ENCODE measurements around the gene CAMSAP2. TPM values are rescaled to one million over a fixed set of nuclear protein-coding genes. Genes with fewer than 3 reads are reported as not detected.

Gene CAMSAP2
- total and polyA plus RNA-seq, 5 donors from 2014 or later = 0.13 to 8.4 (median 0.60) TPM

- Histone ChIP-seq H3K27ac (ENCODE audit: insufficient read depth, low read length, poor library complexity, severe bottlenecking) (no peak overlapping the region), H3K4me1 (ENCODE audit: control insufficient read depth, insufficient read depth, low read length, poor library complexity, severe bottlenecking) (no peaks in the 10 kb centered on the region), H3K27me3 (ENCODE audit: control insufficient read depth, insufficient read depth, low read length) (peaks cover 4% of the 10 kb centered on the region), H3K36me3 (ENCODE audit: control insufficient read depth, insufficient read depth, low read length) (no peaks in the 10 kb centered on the region), H3K4me3 (ENCODE audit: low read depth, low read length) (no peak overlapping the region), H3K9me3 (ENCODE audit: control insufficient read depth in 2 of 2, low read length in 2 of 2) (no peaks in the 10 kb centered on the region)
- H3K36me3 Mint-ChIP-seq = no peaks in the 10 kb centered on the region
- no peak overlapping the region for H3K4me3 Mint-ChIP-seq
- peaks cover 34% of the 10 kb centered on the region for H3K27me3 Mint-ChIP-seq
- H3K9me3 Mint-ChIP-seq = peaks cover 0 to 2% (median 0%) of the 10 kb centered on the region in 7 donors
- H3K27ac Mint-ChIP-seq = no peak overlapping the region
- no peak for ATAC-seq (ENCODE audit: low read depth in 2 of 2)
- DNase-seq = no peak
- no peaks in the 10 kb centered on the region for H3K4me1 Mint-ChIP-seq
These were observed 14.6 kb upstream of the CAMSAP2 start for GRCh38 chr1:200724064-200724463.

DNA sequence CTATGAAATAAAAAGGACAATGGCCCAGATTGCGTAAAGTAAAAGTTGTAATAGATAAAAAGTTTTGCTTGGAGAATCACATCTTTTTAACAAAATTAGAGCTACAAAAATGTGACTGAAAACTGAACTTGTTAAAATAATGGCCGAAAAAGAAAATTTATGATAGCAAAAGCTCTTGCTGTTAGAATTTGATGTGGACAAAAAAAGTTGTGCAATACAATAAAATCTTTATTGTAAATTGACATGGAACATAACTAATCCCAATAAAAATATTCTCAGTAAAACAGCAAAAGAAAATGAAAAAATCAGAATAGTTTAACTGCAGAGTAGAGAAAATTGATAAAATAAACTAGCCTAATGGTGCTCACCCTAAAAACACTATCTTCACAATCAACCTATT lies 11.4 kb upstream of the CAMSAP2 start:
- ATAC-seq (ENCODE audit: low read depth in 2 of 2) (no peak), DNase-seq (no peak)
- H3K9me3 Mint-ChIP-seq = no peaks in the 10 kb centered on the region
- Histone ChIP-seq H3K27me3 (ENCODE audit: control insufficient read depth, insufficient read depth, low read length) (peaks cover 2% of the 10 kb centered on the region), H3K4me3 (ENCODE audit: low read depth, low read length) (no peak overlapping the region), H3K36me3 (ENCODE audit: control insufficient read depth, insufficient read depth, low read length) (no peaks in the 10 kb centered on the region), H3K9me3 (ENCODE audit: control insufficient read depth in 2 of 2, low read length in 2 of 2) (no peaks in the 10 kb centered on the region), H3K27ac (ENCODE audit: insufficient read depth, low read length, poor library complexity, severe bottlenecking) (no peak overlapping the region), H3K4me1 (ENCODE audit: control insufficient read depth, insufficient read depth, low read length, poor library complexity, severe bottlenecking) (no peaks in the 10 kb centered on the region)
- H3K36me3 Mint-ChIP-seq = no peaks in the 10 kb centered on the region
- H3K4me3 Mint-ChIP-seq = no peak overlapping the region
- H3K27me3 Mint-ChIP-seq = peaks cover 18% of the 10 kb centered on the region
- H3K4me1 Mint-ChIP-seq = peaks cover 0 to 4% (median 0%) of the 10 kb centered on the region in 4 donors
- no peak overlapping the region for H3K27ac Mint-ChIP-seq

DNA sequence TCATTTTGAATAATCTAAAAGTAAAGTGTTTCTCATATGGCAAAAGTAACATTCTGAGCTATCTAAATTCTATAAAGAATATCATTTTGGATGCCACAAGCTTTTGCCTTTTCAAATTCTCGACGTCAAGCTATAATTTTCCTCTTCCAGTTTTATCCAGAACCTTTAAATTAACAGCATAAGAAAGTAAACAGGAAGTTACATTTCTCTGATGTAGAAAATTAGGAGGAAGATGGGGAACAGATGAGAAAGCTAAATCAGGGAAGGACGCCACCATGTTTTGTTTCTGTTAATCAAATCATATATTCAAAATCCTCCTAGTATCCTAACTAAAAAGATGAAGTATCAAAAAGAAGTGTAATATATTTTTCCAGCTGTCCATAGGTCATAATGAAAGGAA lies 8.8 kb upstream of the CAMSAP2 start:
- Histone ChIP-seq H3K27me3 (ENCODE audit: control insufficient read depth, insufficient read depth, low read length) (no peaks in the 10 kb centered on the region), H3K4me1 (ENCODE audit: control insufficient read depth, insufficient read depth, low read length, poor library complexity, severe bottlenecking) (no peaks in the 10 kb centered on the region), H3K36me3 (ENCODE audit: control insufficient read depth, insufficient read depth, low read length) (no peaks in the 10 kb centered on the region), H3K27ac (ENCODE audit: insufficient read depth, low read length, poor library complexity, severe bottlenecking) (no peak overlapping the region), H3K9me3 (ENCODE audit: control insufficient read depth in 2 of 2, low read length in 2 of 2) (no peaks in the 10 kb centered on the region), H3K4me3 (ENCODE audit: low read depth, low read length) (no peak overlapping the region)
- DNase-seq = no peak
- ATAC-seq (ENCODE audit: low read depth in 2 of 2) = no peak
- Mint-ChIP-seq H3K4me1 (peaks cover 0 to 4% (median 0%) of the 10 kb centered on the region in 4 donors), H3K27me3 (peaks cover 19% of the 10 kb centered on the region), H3K9me3 (no peaks in the 10 kb centered on the region), H3K4me3 (no peak overlapping the region), H3K27ac (no peak overlapping the region), H3K36me3 (no peaks in the 10 kb centered on the region)

GRCh38 chr1:200731654-200732332 lies 6.9 kb upstream of the CAMSAP2 start:
- no peak overlapping the region for H3K4me3 Mint-ChIP-seq
- Histone ChIP-seq H3K27ac (ENCODE audit: insufficient read depth, low read length, poor library complexity, severe bottlenecking) (no peak overlapping the region), H3K4me1 (ENCODE audit: control insufficient read depth, insufficient read depth, low read length, poor library complexity, severe bottlenecking) (no peaks in the 10 kb centered on the region), H3K36me3 (ENCODE audit: control insufficient read depth, insufficient read depth, low read length) (no peaks in the 10 kb centered on the region), H3K4me3 (ENCODE audit: low read depth, low read length) (no peak overlapping the region), H3K27me3 (ENCODE audit: control insufficient read depth, insufficient read depth, low read length) (no peaks in the 10 kb centered on the region), H3K9me3 (ENCODE audit: control insufficient read depth in 2 of 2, low read length in 2 of 2) (no peaks in the 10 kb centered on the region)
- ATAC-seq (ENCODE audit: low read depth in 2 of 2) (no peak), DNase-seq (no peak)
- no peak overlapping the region for H3K27ac Mint-ChIP-seq
- H3K9me3 Mint-ChIP-seq = no peaks in the 10 kb centered on the region
- H3K4me1 Mint-ChIP-seq = peaks cover 0 to 4% (median 0%) of the 10 kb centered on the region in 4 donors
- no peaks in the 10 kb centered on the region for H3K36me3 Mint-ChIP-seq
- peaks cover 11% of the 10 kb centered on the region for H3K27me3 Mint-ChIP-seq

DNA sequence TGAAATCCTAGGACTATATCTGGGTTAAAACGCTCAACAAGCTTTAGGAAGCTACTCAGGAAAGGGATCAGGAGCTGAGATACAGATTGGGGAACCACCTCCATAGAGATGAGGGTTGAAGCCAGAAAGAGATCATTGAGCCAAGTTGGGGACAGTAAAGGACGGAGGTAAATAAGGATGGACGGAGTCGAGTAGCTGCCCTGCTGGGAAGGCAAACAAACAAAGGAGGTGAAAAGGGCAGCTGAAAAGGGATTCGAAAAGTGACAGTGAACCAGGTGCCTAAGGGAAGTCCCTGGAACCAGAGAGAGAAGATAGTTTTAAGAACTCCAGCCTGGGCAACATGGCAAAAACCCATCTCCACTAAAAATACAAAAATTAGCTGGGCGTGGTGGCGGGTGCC lies 6.3 kb upstream of the CAMSAP2 start:
- Mint-ChIP-seq H3K27ac (no peak overlapping the region), H3K36me3 (no peaks in the 10 kb centered on the region), H3K9me3 (no peaks in the 10 kb centered on the region), H3K4me1 (peaks cover 0 to 4% (median 0%) of the 10 kb centered on the region in 4 donors), H3K27me3 (peaks cover 11% of the 10 kb centered on the region), H3K4me3 (no peak overlapping the region)
- H3K36me3 ChIP-seq (ENCODE audit: control insufficient read depth, insufficient read depth, low read length) = no peaks in the 10 kb centered on the region
- DNase-seq (no peak), ATAC-seq (ENCODE audit: low read depth in 2 of 2) (no peak)
- no peak overlapping the region for H3K4me3 ChIP-seq (ENCODE audit: low read depth, low read length)
- H3K9me3 ChIP-seq (ENCODE audit: control insufficient read depth in 2 of 2, low read length in 2 of 2) = no peaks in the 10 kb centered on the region
- H3K27ac ChIP-seq (ENCODE audit: insufficient read depth, low read length, poor library complexity, severe bottlenecking) = no peak overlapping the region
- H3K27me3 ChIP-seq (ENCODE audit: control insufficient read depth, insufficient read depth, low read length) = no peaks in the 10 kb centered on the region
- no peaks in the 10 kb centered on the region for H3K4me1 ChIP-seq (ENCODE audit: control insufficient read depth, insufficient read depth, low read length, poor library complexity, severe bottlenecking)

- H3K4me3 ChIP-seq (ENCODE audit: low read depth, low read length) = no peak overlapping the region
- no peaks in the 10 kb centered on the region for H3K36me3 Mint-ChIP-seq
- no peaks in the 10 kb centered on the region for H3K9me3 ChIP-seq (ENCODE audit: control insufficient read depth in 2 of 2, low read length in 2 of 2)
- H3K4me1 Mint-ChIP-seq = peaks cover 0 to 9% (median 9%) of the 10 kb centered on the region in 4 donors
- H3K9me3 Mint-ChIP-seq = no peaks in the 10 kb centered on the region
- no peak for ATAC-seq (ENCODE audit: low read depth in 2 of 2)
- no peak overlapping the region for H3K4me3 Mint-ChIP-seq
- H3K27me3 ChIP-seq (ENCODE audit: control insufficient read depth, insufficient read depth, low read length) = no peaks in the 10 kb centered on the region
- DNase-seq = no peak
- H3K4me1 ChIP-seq (ENCODE audit: control insufficient read depth, insufficient read depth, low read length, poor library complexity, severe bottlenecking) = peaks cover 7% of the 10 kb centered on the region
- H3K36me3 ChIP-seq (ENCODE audit: control insufficient read depth, insufficient read depth, low read length) = no peaks in the 10 kb centered on the region
- no peak overlapping the region for H3K27ac ChIP-seq (ENCODE audit: insufficient read depth, low read length, poor library complexity, severe bottlenecking)
- H3K27me3 Mint-ChIP-seq = peaks cover 15% of the 10 kb centered on the region
- H3K27ac Mint-ChIP-seq = no peak overlapping the region
These were observed 4.8 kb upstream of the CAMSAP2 start for GRCh38 chr1:200733907-200734306.

GRCh38 chr1:200737647-200738291 lies 924 bp upstream of the CAMSAP2 start:
- H3K4me3 Mint-ChIP-seq = peak overlapping the region; percentile 90 to 98 (median 92)
- DNase-seq = no peak
- peaks cover 21% of the 10 kb centered on the region for H3K27me3 Mint-ChIP-seq
- ATAC-seq (ENCODE audit: low read depth in 2 of 2) = no peak
- Histone ChIP-seq H3K4me3 (ENCODE audit: low read depth, low read length) (peak overlapping the region; percentile 86), H3K27me3 (ENCODE audit: control insufficient read depth, insufficient read depth, low read length) (no peaks in the 10 kb centered on the region), H3K36me3 (ENCODE audit: control insufficient read depth, insufficient read depth, low read length) (no peaks in the 10 kb centered on the region), H3K9me3 (ENCODE audit: control insufficient read depth in 2 of 2, low read length in 2 of 2) (no peaks in the 10 kb centered on the region), H3K4me1 (ENCODE audit: control insufficient read depth, insufficient read depth, low read length, poor library complexity, severe bottlenecking) (peaks cover 23% of the 10 kb centered on the region), H3K27ac (ENCODE audit: insufficient read depth, low read length, poor library complexity, severe bottlenecking) (no peak overlapping the region)
- no peaks in the 10 kb centered on the region for H3K9me3 Mint-ChIP-seq
- peak overlapping the region in 2 of 3 donors; percentile 74 to 94 for H3K27ac Mint-ChIP-seq
- H3K4me1 Mint-ChIP-seq = peaks cover 13 to 33% (median 27%) of the 10 kb centered on the region in 4 donors
- no peaks in the 10 kb centered on the region for H3K36me3 Mint-ChIP-seq

Measured in CD4-positive, CD25-positive, alpha-beta regulatory T cell (primary cell).